Mucosa of descending colon (tissue), 3 donors: ENCODE data around the gene RPS16. TPM values are rescaled to one million over a fixed set of nuclear protein-coding genes. Genes with fewer than 3 reads are reported as not detected.

Experiments
- ATAC-seq: fragments of 200-7000 bp; cut with Tn5 transposase; one replicate; pipeline ENCODE4 v1.9.1; 2020; ENCODE audit warnings: mild to moderate bottlenecking, moderate library complexity
- DNase-seq, 3 donors: peaks; one replicate each; pipeline ENCODE4 v3.0.0-alpha.2; 2020
- H3K36me3 ChIP-seq: fragments of 200-600 bp; one replicate; pipeline ENCODE4 v1.8.0; 2021; ENCODE audit warnings: low read depth, mild to moderate bottlenecking
- H3K4me1 ChIP-seq: fragments of 200-600 bp; one replicate; pipeline ENCODE4 v1.8.0; 2021; ENCODE audit warnings: low read depth, mild to moderate bottlenecking
- H3K4me3 ChIP-seq: fragments of 200-600 bp; one replicate; pipeline ENCODE4 v1.8.0; 2021; ENCODE audit warnings: mild to moderate bottlenecking
- H3K9me3 ChIP-seq: fragments of 200-600 bp; one replicate; pipeline ENCODE4 v1.8.0; 2021; ENCODE audit warnings: mild to moderate bottlenecking
- CTCF ChIP-seq: fragments of 200-600 bp; IDR thresholded peaks from one replicate; pipeline ENCODE4 v1.8.0; 2022; ENCODE audit warnings: antibody characterized with exemption, mild to moderate bottlenecking
- intact Hi-C, 2 donors: fragments of 100-400 bp; cut with DNase I in 1 of 2; cut with micrococcal nuclease in 1 of 2; formaldehyde crosslinking; loops; one replicate each; pipeline versions ENCODE4 v1.11.0 to v1.11.1; 2022; cut with DNase I, micrococcal nuclease
- total RNA-seq, 3 donors: library from RNA; stranded (reverse); fragmentation: NEBNext Ultra II Directional in 2 of 3; extraction: Animal tissue kit (Norgen Biotek cat#: 25700) in 2 of 3; gene quantifications; one replicate each; pipeline versions ENCODE4 v1.2.1 to v1.2.4, GENCODE V29; 2021 to 2023
- donor health status: DM: no; HTN: no; CAD: no; lungs with moderate emphysema.
- donor health status: DM: no; HTN: no; CAD: no.
- donor health status: DM: no; HTN: yes; CAD: no.

Gene RPS16
- total RNA-seq, 3 donors from 2014 or later = 1,270 to 1,804 (median 1,507) TPM

GRCh38 chr19:39434123-39435076 is 1.3 kb downstream of the RPS16 start:
- no peak for ATAC-seq
- no peaks in the 10 kb centered on the region for H3K9me3 ChIP-seq

GRCh38 chr19:39433480-39434079 is 2.2 kb downstream of the RPS16 start:
- no peak for TF ChIP-seq CTCF
- intact Hi-C loops = no loop called here
- H3K9me3 ChIP-seq = no peaks in the 10 kb centered on the region
- DNase-seq = peak in 1 of 3 donors; percentile 37
- no peak overlapping the region for H3K4me3 ChIP-seq
- H3K36me3 ChIP-seq = peaks cover 5% of the 10 kb centered on the region
- no peak for ATAC-seq
- peaks cover 24% of the 10 kb centered on the region for H3K4me1 ChIP-seq

More at GRCh38 chr19:39434123-39435076, 1.3 kb downstream of the RPS16 start:
- Histone ChIP-seq H3K4me1 (peaks cover 24% of the 10 kb centered on the region), H3K36me3 (peaks cover 5% of the 10 kb centered on the region), H3K4me3 (no peak overlapping the region)
- no peak for TF ChIP-seq CTCF
- no peak for DNase-seq
- intact Hi-C loops = no loop called here

- H3K36me3 ChIP-seq = peaks cover 5% of the 10 kb centered on the region
- no peaks in the 10 kb centered on the region for H3K9me3 ChIP-seq
- no peak for TF ChIP-seq CTCF
- peak in 1 of 3 donors; percentile 13 for DNase-seq
- H3K4me1 ChIP-seq = peaks cover 24% of the 10 kb centered on the region
- intact Hi-C loops = no loop called here
- ATAC-seq = no peak
- no peak overlapping the region for H3K4me3 ChIP-seq
Observed at GRCh38 chr19:39432677-39433025, 3.1 kb downstream of the RPS16 start.

- Histone ChIP-seq H3K4me3 (no peak overlapping the region), H3K4me1 (peaks cover 18% of the 10 kb centered on the region), H3K9me3 (no peaks in the 10 kb centered on the region), H3K36me3 (peaks cover 5% of the 10 kb centered on the region)
- DNase-seq = peak in 1 of 3 donors; percentile 61
- peak; percentile 76 for ATAC-seq
- intact Hi-C loops = no loop called here
- no peak for TF ChIP-seq CTCF
Observed at GRCh38 chr19:39430675-39431593, 4.8 kb downstream of the RPS16 start.
